22Rv1 (cell line): ENCODE measurements around the gene ZNF280D.

ENCODE experiments used
- ZFX ChIP-seq: fragments of 450-650 bp; IDR thresholded peaks from 2 replicates; pipeline ENCODE4 v1.6.1; 2017; ENCODE audit warnings: antibody characterized with exemption, borderline replicate concordance
- TF ChIP-seq, protein P1 (sequence below): fragments of 450-650 bp; IDR thresholded peaks from 2 replicates; pipeline ENCODE4 v1.5.1; 2017; ENCODE audit warnings: mild to moderate bottlenecking

DNA sequence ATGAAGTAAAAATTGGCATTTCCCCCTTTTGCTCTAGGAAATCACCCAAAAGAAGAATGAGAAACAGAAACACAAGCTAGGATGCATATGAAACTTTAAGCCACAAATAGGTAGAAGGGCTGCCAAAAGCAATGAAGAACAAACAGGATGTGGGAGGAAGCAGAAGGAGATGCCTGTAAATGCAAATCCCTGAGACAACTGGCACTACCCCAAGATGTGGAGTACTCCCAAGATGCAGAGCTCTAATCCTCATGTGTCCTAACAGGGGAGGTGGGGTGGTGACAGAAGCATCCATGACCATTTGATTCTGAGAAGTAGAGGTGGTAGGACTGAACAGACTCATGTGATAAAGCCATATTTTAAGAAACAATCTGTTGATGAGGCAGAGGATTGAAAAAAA, 31.9 kb upstream of the ZNF280D start:
- TF ChIP-seq, protein P1, sequence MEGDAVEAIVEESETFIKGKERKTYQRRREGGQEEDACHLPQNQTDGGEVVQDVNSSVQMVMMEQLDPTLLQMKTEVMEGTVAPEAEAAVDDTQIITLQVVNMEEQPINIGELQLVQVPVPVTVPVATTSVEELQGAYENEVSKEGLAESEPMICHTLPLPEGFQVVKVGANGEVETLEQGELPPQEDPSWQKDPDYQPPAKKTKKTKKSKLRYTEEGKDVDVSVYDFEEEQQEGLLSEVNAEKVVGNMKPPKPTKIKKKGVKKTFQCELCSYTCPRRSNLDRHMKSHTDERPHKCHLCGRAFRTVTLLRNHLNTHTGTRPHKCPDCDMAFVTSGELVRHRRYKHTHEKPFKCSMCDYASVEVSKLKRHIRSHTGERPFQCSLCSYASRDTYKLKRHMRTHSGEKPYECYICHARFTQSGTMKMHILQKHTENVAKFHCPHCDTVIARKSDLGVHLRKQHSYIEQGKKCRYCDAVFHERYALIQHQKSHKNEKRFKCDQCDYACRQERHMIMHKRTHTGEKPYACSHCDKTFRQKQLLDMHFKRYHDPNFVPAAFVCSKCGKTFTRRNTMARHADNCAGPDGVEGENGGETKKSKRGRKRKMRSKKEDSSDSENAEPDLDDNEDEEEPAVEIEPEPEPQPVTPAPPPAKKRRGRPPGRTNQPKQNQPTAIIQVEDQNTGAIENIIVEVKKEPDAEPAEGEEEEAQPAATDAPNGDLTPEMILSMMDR: no peak
- TF ChIP-seq ZFX: no peak
